IPS-20b (cell line): ENCODE data around the gene SLC36A4.

ENCODE experiments used
- H3K27ac ChIP-seq: one replicate; pipeline ENCODE4 v1.5.1; 2013; ENCODE audit warnings: low read length
- H3K27me3 ChIP-seq: 2 replicates; pipeline ENCODE4 v1.6.1; 2013; ENCODE audit warnings: mild to moderate bottlenecking, low read length, inconsistent platforms; ENCODE audit not compliant: insufficient read depth
- H3K36me3 ChIP-seq: 2 replicates; pipeline ENCODE4 v1.6.1; 2013; ENCODE audit warnings: low read depth, mild to moderate bottlenecking, inconsistent platforms, low read length, moderate library complexity; ENCODE audit not compliant: insufficient read depth
- H3K4me1 ChIP-seq: 2 replicates; pipeline ENCODE4 v1.6.1; 2013; ENCODE audit warnings: mild to moderate bottlenecking, control low read depth, inconsistent platforms, low read length, moderate library complexity; ENCODE audit not compliant: insufficient read depth
- H3K4me3 ChIP-seq: 2 replicates; pipeline ENCODE4 v1.5.1; 2013; ENCODE audit warnings: mild to moderate bottlenecking, low read length, inconsistent platforms
- H3K9ac ChIP-seq: 2 replicates; pipeline ENCODE4 v1.6.1; 2013; ENCODE audit warnings: low read depth, mild to moderate bottlenecking, inconsistent platforms, low read length, moderate library complexity
- H3K9me3 ChIP-seq: 2 replicates; pipeline ENCODE4 v1.6.1; 2013; ENCODE audit warnings: mild to moderate bottlenecking, low read depth, low read length, inconsistent platforms; ENCODE audit not compliant: insufficient read depth

SLC36A4 gene

GRCh38 chr11:93155738-93156137, 42.1 kb downstream of the SLC36A4 start:
- Histone ChIP-seq H3K27me3 (no peaks in the 10 kb centered on the region), H3K4me3 (no peak overlapping the region), H3K36me3 (peaks cover 27% of the 10 kb centered on the region), H3K27ac (no peak overlapping the region), H3K9me3 (no peaks in the 10 kb centered on the region), H3K4me1 (no peaks in the 10 kb centered on the region), H3K9ac (no peak overlapping the region)

DNA sequence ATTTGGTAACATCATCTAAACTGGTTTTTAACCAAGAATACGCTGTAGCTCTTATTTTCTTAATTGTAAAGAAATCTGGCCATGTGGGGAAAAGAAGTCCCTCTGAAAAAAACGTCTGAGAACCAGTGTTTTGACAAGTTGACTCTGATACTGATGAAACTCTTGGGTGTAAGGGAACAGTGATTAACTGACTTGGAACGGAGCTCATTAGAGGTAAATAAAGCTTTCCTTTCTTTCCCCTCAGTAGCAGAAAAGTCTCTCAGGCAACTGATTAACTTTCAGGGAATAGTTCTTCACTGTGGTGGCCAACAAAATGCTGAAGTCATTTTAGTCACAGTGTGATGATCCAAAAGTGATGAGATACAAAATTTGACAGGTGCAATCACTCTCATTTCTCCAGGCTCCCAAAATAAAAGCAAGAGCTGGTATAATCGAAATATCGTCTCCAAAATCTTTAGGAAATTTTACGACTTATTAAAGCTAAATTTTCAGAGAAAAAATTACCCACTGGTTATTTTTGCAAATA, 52.3 kb downstream of the SLC36A4 start:
- Histone ChIP-seq H3K36me3 (peaks cover 4% of the 10 kb centered on the region; the same call in 1 of the 2 replicates), H3K4me1 (no peaks in the 10 kb centered on the region), H3K9ac (no peak overlapping the region), H3K4me3 (no peak overlapping the region), H3K27ac (no peak overlapping the region), H3K9me3 (no peaks in the 10 kb centered on the region), H3K27me3 (no peaks in the 10 kb centered on the region)

DNA sequence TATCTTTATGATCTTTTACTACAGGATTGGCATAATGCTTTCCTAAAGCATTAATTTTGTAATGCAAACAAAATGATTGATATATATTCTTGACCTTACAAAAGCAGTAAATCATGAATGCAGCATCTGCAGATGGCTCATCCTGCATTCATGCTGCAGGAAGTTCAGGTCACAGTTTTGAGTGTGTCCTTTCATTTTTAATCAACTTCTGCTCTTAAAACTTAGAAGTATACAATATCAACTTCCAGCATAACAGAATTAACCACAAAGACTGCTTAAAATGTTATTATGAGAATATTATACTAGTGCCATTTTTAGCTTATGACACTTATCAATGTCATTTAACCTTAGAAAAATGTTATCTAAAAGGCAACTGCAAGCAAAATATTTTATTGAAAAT, 54.0 kb downstream of the SLC36A4 start:
- H3K9ac ChIP-seq: no peak overlapping the region
- no peak overlapping the region for H3K27ac ChIP-seq
- H3K36me3 ChIP-seq: peaks cover 4% of the 10 kb centered on the region; the same call in 1 of the 2 replicates
- no peaks in the 10 kb centered on the region for H3K4me1 ChIP-seq
- H3K4me3 ChIP-seq: no peak overlapping the region
- H3K27me3 ChIP-seq: no peaks in the 10 kb centered on the region
- no peaks in the 10 kb centered on the region for H3K9me3 ChIP-seq

- no peaks in the 10 kb centered on the region for H3K27me3 ChIP-seq
- no peak overlapping the region for H3K27ac ChIP-seq
- H3K36me3 ChIP-seq: peaks cover 4% of the 10 kb centered on the region; the same call in 1 of the 2 replicates
- no peaks in the 10 kb centered on the region for H3K4me1 ChIP-seq
- H3K9ac ChIP-seq: no peak overlapping the region
- no peaks in the 10 kb centered on the region for H3K9me3 ChIP-seq
- no peak overlapping the region for H3K4me3 ChIP-seq
Observed at GRCh38 chr11:93143186-93143585, 54.6 kb downstream of the SLC36A4 start.

GRCh38 chr11:93133488-93134109, 64.2 kb downstream of the SLC36A4 start:
- Histone ChIP-seq H3K4me3 (no peak overlapping the region), H3K4me1 (no peaks in the 10 kb centered on the region), H3K27ac (no peak overlapping the region), H3K9me3 (no peaks in the 10 kb centered on the region), H3K27me3 (no peaks in the 10 kb centered on the region), H3K9ac (no peak overlapping the region), H3K36me3 (no peaks in the 10 kb centered on the region)

DNA sequence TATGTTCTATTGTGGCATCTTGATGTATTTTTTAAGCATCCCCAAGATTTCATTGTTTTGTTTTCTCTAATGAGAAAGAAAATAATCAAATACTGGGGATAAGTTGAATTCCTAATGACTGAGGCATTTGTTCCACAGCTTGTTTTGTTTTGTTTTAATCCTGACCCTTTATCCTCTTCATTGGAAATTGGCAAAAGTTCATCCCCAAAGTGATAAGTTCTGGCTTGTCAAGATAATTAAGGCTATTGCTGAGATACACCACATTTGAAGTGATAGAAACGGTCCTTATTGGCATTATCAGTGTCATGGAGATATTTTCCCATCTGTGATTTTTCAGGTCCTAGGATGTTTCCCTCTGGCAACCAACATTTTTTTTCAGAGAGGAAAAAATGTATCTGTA, 65.0 kb downstream of the SLC36A4 start:
- no peaks in the 10 kb centered on the region for H3K27me3 ChIP-seq
- no peaks in the 10 kb centered on the region for H3K36me3 ChIP-seq
- no peak overlapping the region for H3K4me3 ChIP-seq
- no peaks in the 10 kb centered on the region for H3K4me1 ChIP-seq
- no peak overlapping the region for H3K9ac ChIP-seq
- no peaks in the 10 kb centered on the region for H3K9me3 ChIP-seq
- no peak overlapping the region for H3K27ac ChIP-seq

DNA sequence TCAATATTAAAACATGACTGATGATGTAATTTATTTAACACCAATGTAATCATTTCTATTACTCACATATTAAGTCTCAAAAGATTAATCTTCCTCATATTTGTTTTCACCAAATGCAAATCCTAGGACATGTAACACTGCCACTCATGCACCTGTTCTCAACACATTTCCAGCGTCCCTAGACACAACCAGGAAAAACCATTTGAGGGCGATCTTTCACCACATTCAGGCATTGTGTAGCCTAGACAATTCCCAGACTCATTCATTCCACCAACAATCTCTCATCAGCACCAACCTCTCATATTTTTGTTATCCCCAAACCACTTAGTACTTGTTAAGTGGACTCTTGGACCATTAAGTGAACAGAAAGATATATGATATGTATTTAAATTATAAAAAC, 66.1 kb downstream of the SLC36A4 start:
- Histone ChIP-seq H3K9ac (no peak overlapping the region), H3K9me3 (no peaks in the 10 kb centered on the region), H3K27ac (no peak overlapping the region), H3K4me1 (no peaks in the 10 kb centered on the region), H3K27me3 (no peaks in the 10 kb centered on the region), H3K4me3 (no peak overlapping the region), H3K36me3 (no peaks in the 10 kb centered on the region)

DNA sequence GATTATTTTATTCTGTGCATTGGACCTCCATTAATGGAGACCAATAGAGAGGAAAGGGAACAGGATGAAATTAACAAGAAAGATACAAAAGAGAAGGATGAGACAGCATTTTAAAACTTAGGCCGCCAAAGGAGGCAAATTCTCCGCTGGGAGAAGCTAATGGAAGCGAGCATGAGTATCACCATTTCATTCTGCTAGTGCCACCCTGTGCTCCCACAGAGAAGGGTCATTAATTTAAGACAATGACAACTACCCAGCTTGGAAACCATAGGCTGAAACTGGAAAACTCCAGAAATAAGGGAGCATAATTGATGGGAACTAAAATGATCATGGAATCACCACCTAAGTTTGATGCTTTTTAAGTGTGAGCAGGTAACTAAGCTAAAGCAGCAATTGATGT, 69.2 kb downstream of the SLC36A4 start:
- Histone ChIP-seq H3K27ac (no peak overlapping the region), H3K4me3 (no peak overlapping the region), H3K9ac (no peak overlapping the region), H3K9me3 (no peaks in the 10 kb centered on the region), H3K27me3 (no peaks in the 10 kb centered on the region), H3K4me1 (no peaks in the 10 kb centered on the region), H3K36me3 (no peaks in the 10 kb centered on the region)

DNA sequence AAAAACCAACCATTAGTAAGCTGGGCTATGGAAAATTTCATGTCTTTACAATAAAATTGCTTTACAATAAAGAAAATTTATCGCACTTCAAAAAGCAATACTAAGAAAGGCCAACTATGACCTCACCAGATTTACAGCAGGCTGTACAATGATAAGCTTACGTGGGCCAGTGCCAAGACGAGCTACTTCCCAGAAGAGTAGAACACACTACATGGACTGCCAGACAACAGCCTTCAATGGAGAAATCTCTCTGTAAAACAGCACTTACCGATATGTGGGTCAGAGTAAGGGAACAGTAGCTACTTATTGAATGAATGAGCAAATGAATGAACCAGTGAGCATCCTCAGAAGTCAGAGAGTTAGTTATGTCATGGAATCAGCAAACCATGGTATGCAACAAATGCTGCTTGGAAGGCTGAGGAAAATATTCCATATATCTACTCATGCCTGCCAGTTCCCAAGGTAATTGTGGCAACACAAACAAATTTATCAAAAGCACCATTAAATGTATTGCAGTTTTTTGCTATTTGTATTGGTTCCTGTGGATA, 74.4 kb downstream of the SLC36A4 start:
- no peak overlapping the region for H3K4me3 ChIP-seq
- no peaks in the 10 kb centered on the region for H3K27me3 ChIP-seq
- no peaks in the 10 kb centered on the region for H3K9me3 ChIP-seq
- H3K27ac ChIP-seq: no peak overlapping the region
- H3K36me3 ChIP-seq: no peaks in the 10 kb centered on the region
- H3K9ac ChIP-seq: no peak overlapping the region
- H3K4me1 ChIP-seq: peaks cover 4% of the 10 kb centered on the region; the same call in 1 of the 2 replicates

DNA sequence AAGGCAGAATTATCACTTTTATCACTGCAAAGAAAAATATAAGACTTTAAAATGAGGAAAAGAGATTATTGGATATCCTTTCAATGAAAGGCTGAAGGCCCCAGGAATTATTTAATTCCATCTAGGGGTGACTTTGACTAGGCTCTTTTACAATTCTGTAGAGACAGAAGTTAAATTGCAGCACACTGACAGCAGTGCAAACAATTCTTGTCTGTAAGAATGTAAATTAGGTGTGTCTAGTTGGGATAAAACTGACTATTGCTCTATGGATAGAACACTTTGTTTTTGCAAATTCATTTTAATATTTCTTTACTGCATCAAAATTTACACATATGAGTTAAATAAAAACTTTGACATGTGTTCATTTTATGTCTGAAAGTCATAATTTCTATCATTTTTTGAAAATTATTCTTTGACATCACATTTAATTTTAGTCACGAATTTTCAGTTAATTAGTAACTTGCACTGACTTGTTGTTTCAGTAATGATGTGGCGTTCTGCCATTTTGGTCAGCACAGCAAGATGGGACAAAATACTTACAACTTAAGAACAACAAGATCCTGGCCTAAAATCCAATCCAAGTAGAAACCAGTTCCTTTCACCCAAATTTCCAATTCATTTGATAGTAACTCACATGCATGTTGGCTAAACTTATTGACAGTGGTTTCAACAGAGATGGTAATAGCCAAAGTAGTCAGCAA, 75.1 kb downstream of the SLC36A4 start:
- peaks cover 10% of the 10 kb centered on the region; the same call in 1 of the 2 replicates for H3K4me1 ChIP-seq
- no peaks in the 10 kb centered on the region for H3K36me3 ChIP-seq
- H3K9ac ChIP-seq: no peak overlapping the region
- H3K27ac ChIP-seq: no peak overlapping the region
- no peaks in the 10 kb centered on the region for H3K27me3 ChIP-seq
- no peaks in the 10 kb centered on the region for H3K9me3 ChIP-seq
- no peak overlapping the region for H3K4me3 ChIP-seq

DNA sequence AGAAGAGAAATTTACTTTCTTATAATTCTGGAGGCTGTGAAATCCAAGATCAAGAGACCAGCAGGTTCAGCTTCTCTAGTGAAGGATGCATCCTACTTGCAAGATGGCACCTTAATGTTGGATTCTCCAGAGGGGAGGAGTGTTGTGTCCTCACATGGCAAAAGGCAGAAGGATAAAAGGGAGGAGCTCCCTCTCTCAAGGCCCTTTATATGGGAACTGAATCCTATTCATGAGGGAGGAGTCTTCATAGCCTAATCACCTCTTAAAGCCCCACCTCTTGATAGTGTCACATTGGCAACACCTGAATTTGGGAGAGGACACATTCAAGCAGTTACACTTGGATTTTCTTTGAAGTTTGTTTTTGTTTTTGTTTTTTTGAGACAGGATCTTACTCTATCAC, 79.5 kb downstream of the SLC36A4 start:
- peak overlapping the region; percentile 76; the same call in 1 of the 2 replicates for H3K9ac ChIP-seq
- no peaks in the 10 kb centered on the region for H3K27me3 ChIP-seq
- H3K9me3 ChIP-seq: no peaks in the 10 kb centered on the region
- no peak overlapping the region for H3K4me3 ChIP-seq
- no peaks in the 10 kb centered on the region for H3K36me3 ChIP-seq
- no peak overlapping the region for H3K27ac ChIP-seq
- H3K4me1 ChIP-seq: peaks cover 37% of the 10 kb centered on the region

GRCh38 chr11:93117565-93117964, 80.2 kb downstream of the SLC36A4 start:
- Histone ChIP-seq H3K9me3 (no peaks in the 10 kb centered on the region), H3K4me3 (peak overlapping the region; percentile 55), H3K9ac (peak overlapping the region; percentile 76; the same call in 1 of the 2 replicates), H3K36me3 (no peaks in the 10 kb centered on the region), H3K4me1 (peaks cover 42% of the 10 kb centered on the region), H3K27me3 (no peaks in the 10 kb centered on the region), H3K27ac (peak overlapping the region; percentile 77)
